PC-3 (cell line): ENCODE results near the gene NFAT5.

Experiments used
- EZH2 ChIP-seq: fragments of 300-600 bp; sonication (generic); IDR thresholded peaks from one replicate; pipeline ENCODE4 v1.6.1; 2017; ENCODE audit warnings: antibody characterized with exemption, mild to moderate bottlenecking, low read length; ENCODE audit not compliant: unreplicated experiment
- EZH2phosphoT487 ChIP-seq: fragments of 300-600 bp; sonication (generic); IDR thresholded peaks from 2 replicates; pipeline ENCODE4 v1.6.1; 2018; ENCODE audit warnings: mild to moderate bottlenecking, antibody characterized with exemption, low read length, borderline replicate concordance
- TF ChIP-seq, protein P1 (sequence below): fragments of 300-600 bp; sonication (generic); conservative IDR thresholded peaks from 2 replicates; pipeline ENCODE4 v1.5.1; 2017; ENCODE audit warnings: antibody characterized with exemption, low read depth, mild to moderate bottlenecking, low read length

DNA sequence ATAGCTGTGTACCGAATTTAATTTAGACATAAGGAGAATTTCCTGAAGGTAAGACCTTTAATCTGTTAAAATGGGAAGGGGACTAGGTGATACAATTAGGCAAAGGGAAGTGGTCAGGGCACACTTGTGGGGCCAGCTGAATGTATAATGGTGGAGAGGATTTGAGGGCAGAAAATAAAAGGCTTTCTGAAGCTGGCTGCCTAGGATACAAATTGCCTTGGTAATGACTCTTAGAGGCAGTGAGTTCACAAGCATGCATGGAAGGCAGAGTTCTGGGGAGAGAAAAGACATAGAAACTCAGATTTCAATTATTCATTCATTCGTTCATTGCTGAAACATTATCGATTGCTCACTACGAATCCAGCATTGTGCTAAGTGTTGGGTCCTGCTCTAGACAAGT is 12.4 kb upstream of the NFAT5 start:
- TF ChIP-seq, protein P1, sequence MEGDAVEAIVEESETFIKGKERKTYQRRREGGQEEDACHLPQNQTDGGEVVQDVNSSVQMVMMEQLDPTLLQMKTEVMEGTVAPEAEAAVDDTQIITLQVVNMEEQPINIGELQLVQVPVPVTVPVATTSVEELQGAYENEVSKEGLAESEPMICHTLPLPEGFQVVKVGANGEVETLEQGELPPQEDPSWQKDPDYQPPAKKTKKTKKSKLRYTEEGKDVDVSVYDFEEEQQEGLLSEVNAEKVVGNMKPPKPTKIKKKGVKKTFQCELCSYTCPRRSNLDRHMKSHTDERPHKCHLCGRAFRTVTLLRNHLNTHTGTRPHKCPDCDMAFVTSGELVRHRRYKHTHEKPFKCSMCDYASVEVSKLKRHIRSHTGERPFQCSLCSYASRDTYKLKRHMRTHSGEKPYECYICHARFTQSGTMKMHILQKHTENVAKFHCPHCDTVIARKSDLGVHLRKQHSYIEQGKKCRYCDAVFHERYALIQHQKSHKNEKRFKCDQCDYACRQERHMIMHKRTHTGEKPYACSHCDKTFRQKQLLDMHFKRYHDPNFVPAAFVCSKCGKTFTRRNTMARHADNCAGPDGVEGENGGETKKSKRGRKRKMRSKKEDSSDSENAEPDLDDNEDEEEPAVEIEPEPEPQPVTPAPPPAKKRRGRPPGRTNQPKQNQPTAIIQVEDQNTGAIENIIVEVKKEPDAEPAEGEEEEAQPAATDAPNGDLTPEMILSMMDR = no peak
- no peak for TF ChIP-seq EZH2phosphoT487
- no peak for TF ChIP-seq EZH2
